SHP77 (cell line): ENCODE measurements around the gene LIPT1.
"Not testable (repeated sequence)": the region's sequence is repeated elsewhere in the genome, so short reads cannot be mapped to it uniquely, and the experiment has no call there.

Experiments used
- DNase-seq, 2 experiments: peaks; one replicate each; lab custom pipeline; 2025; lab: John Stamatoyannopoulos, UW

LIPT1 gene

GRCh38 chr2:99154643-99155536, at the start of gene LIPT1, which contains the start of gene TSGA10:
TSS of gene LIPT1 (plus strand) at chr2:99154967. CDS start at chr2:99161958, 6,991 bp downstream.
TSS of gene TSGA10 (minus strand) at chr2:99154942. CDS start at chr2:99109439, 45,503 bp downstream.
- DNase-seq: peak; percentile 92 to 95

GRCh38 chr2:99106913-99107312, 47.9 kb upstream of the LIPT1 start:
- no peak for DNase-seq

DNA sequence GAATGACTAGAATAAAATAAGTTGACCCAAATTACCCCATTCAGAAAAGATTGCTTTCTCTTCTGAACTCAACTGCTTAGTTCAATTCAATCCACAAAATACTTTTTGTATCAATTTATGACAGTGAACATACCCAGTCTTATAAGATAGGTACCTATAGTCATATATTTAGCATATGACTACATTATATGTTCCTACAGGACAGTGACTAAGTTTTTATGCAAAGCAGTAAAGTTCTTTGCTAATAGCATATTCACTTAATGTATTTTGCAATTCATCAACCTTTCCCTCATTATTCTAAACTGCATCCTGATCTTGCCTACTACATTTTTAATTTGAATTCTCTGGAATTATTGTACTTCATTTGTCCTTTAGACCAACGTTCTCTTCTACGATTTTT, 43.5 kb upstream of the LIPT1 start:
- DNase-seq: no peak

DNA sequence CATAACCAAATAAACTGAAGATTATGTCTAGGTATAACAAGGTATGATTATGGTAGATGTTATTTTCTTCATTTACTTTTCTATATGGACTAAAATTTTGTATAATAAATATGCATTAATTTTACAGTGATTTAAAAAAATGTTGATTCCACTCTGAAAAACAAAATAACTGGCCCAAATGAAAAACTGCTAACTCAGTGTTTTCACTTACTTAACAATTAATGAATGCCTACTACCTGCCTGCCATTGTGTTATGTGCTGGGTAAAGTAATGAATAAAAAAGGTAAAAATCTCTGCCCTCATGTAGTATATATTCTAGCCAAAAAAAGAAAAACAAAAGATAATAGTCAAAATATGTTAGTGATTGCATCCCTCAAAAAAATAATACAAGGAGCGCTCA, 42.8 kb upstream of the LIPT1 start:
- no peak for DNase-seq

GRCh38 chr2:99112617-99113016, 42.1 kb upstream of the LIPT1 start:
- DNase-seq: no peak

- no peak for DNase-seq
Measured at GRCh38 chr2:99127981-99128380, 26.8 kb upstream of the LIPT1 start.

- DNase-seq: not testable (repeated sequence)
Measured at GRCh38 chr2:99135044-99135556, 19.7 kb upstream of the LIPT1 start.

DNA sequence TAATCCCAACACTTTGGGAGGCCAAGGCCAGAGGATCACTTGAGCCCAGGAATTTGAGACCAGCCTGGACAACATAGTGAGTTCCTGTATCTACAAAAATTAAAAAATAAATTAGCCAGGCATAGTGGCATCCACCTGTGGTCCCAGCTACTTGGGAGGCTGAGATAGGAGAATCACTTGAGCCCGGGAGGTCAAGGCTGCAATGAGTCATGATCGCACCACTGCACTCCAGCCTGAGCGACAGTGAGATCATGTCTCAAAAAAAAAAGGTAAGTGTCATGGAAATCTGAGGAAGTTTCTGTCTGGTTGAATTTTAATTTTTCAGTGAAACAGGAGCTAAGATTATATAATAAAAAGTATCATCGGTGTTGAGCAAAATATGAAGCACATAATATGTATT, 15.8 kb upstream of the LIPT1 start:
- DNase-seq: no peak

- peak in 1 of 2 experiments; percentile 47 for DNase-seq
Measured at GRCh38 chr2:99140056-99140859, 14.5 kb upstream of the LIPT1 start.

- DNase-seq: peak in 1 of 2 experiments; percentile 54
Measured at GRCh38 chr2:99140860-99141109, 14.0 kb upstream of the LIPT1 start.

- peak; percentile 95 to 96 for DNase-seq
Measured at GRCh38 chr2:99141110-99142108, 13.4 kb upstream of the LIPT1 start, which contains the start of gene C2orf15. TSS of gene C2orf15 (plus strand) at chr2:99141707. CDS start at chr2:99150559, 8,852 bp downstream.

- no peak for DNase-seq
Measured at GRCh38 chr2:99150706-99151105, 4.1 kb upstream of the LIPT1 start.

DNA sequence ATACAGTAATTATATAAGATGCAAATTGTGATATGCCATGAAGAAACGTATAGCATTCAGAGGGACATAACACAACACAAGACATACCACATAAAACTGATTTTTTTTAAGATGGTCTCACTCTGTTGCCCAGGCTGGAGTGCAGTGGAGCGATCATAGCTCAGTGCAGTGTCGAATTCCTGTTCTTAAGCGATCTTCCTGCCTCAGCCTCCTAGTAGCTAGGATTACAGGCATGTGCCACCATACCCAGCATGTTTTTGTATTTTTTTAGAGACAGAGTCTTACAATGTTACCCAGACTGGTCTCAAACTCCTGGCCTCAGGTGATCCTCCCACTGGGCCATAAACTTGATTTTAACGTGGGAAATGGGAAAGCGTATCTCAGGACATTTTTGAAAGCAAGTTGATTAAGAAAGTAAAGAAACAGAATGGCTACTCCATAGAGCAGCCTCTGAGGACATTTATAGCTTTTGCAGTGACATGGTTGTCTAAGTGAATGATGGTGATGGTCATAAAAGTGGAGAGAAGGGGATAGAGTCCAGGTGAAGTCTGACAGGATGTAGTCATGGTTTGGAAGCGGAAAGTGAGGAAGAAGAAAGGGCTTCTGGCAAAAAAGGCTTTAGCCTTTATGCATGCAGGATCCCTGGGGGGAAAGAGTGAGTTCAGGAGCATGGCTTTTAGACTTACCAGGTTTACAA, 2.4 kb upstream of the LIPT1 start:
- DNase-seq: no peak

GRCh38 chr2:99153921-99154604, 704 bp upstream of the LIPT1 start:
- peak in 1 of 2 experiments; percentile 5 for DNase-seq

DNA sequence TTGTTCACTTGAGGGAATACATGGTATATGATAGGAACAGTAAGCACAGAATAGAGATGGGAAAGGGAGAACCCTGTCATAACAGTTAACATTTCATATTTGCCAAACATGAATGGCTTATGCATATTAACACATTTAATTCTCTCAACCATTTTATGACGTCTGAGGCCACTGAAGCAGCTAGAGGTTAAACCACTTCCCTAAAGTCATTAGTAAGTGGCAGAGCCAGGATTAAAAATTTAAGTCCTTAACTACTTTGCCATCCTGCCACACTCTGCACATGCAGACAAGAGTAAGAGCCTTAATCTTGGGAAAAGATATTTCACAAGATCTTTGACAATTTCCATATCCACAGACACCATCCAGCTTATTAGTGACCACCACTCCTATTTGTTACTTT, 2.1 kb downstream of the LIPT1 start:
- no peak for DNase-seq

- no peak for DNase-seq
Measured at GRCh38 chr2:99158599-99158998, 3.8 kb downstream of the LIPT1 start.

DNA sequence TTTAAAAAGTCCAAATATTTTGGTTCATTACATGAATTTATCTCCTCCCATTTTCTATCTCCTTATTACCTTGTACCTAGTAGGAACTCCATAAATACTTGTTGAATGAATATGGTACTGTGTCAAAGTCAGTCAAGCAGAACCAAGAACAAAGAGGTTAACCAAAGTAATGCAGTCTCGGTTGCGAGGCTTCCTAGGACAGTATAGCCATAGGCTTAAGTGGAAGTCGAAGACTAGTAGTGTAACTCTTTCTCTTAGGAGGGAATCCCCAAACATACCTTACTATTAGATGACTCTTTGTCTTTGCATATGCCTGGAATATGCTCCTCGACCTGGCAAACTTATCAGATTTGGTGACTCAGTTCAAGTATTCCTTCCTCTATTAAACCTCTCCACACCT, 4.8 kb downstream of the LIPT1 start:
- DNase-seq: no peak

GRCh38 chr2:99166218-99166617, 11.5 kb downstream of the LIPT1 start:
- DNase-seq: no peak

DNA sequence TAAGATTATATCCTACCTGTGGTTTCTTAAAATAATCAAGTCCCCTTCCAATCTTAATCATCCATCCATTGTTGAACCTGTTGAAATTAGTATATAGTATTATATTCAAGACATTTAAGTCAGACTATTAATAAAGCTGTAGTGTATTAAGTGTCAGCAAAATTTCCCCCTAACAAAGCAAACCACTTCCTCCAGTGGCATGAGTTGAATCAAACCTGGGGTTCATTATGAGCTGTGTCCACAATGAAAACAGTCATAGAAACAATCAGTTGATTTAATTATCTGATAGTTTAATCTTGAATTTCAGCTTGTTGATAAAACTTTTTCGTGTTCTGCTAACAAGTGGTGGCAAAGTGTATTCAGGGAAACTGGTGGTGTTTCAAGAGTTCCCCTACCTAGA, 14.8 kb downstream of the LIPT1 start:
- DNase-seq: no peak
